ENCODE results near the gene ZC2HC1C.

Gene ZC2HC1C

GRCh38 chr14:75128596-75128990 lies 59.2 kb downstream of the ZC2HC1C start:
- H3K4me3 ChIP-seq (ENCODE audit: low read depth, low read length), result no peak overlapping the region

All from iPS-11a (cell line).